Motor neuron (in vitro differentiated cells): ENCODE data around the gene HRK. TPM values are rescaled to one million over a fixed set of nuclear protein-coding genes. Genes with fewer than 3 reads are reported as not detected.

Experiments used
- total RNA-seq, 8 experiments: library from RNA; unstranded; fragments of 300-600 nt; gene quantifications; 2 replicates each; pipeline versions ENCODE4 v1.2.3 to v1.2.4, GENCODE V29; 2022

Gene HRK
- total RNA-seq, 8 experiments from 2014 or later = 0.13 to 9.7 (median 4.4) TPM

Other genes starting within 250 kb of the HRK start
- gene SPRING1, start 143.4 kb downstream of the HRK start, total RNA-seq = 10 to 100 TPM; 11.7 to 43.7 (median 23.9) TPM
- gene RNFT2, start 143.1 kb downstream of the HRK start, total RNA-seq = 10 to 100 TPM in 6 of 8 experiments, 1 to 10 TPM in 1, under 1 TPM in 1; 0.71 to 56.3 (median 29.9) TPM
- gene FBXW8, start 29.5 kb upstream of the HRK start, total RNA-seq = 10 to 100 TPM in 7 of 8 experiments, 1 to 10 TPM in 1; 8.1 to 18.7 (median 12.2) TPM
- 1 to 10 TPM in 2 of 8 experiments, under 1 TPM in 3, not detected in 3; 0.38 to 4.0 (median 0.87) TPM for gene TESC, start 218.0 kb upstream of the HRK start, total RNA-seq